Loucy (cell line): ENCODE data around the gene WIPF2.

Experiments used
- EZH2phosphoT487 ChIP-seq: fragments of 200-600 bp; IDR thresholded peaks from 2 replicates; pipeline ENCODE4 v1.6.1; 2018; ENCODE audit warnings: antibody characterized with exemption, mild to moderate bottlenecking, moderate library complexity, borderline replicate concordance
- TF ChIP-seq, protein P1 (sequence below): fragments of 200-600 bp; sonication (generic); conservative IDR thresholded peaks from 2 replicates; pipeline ENCODE4 v1.5.1; 2014; ENCODE audit warnings: mild to moderate bottlenecking, antibody characterized with exemption, low read length

DNA sequence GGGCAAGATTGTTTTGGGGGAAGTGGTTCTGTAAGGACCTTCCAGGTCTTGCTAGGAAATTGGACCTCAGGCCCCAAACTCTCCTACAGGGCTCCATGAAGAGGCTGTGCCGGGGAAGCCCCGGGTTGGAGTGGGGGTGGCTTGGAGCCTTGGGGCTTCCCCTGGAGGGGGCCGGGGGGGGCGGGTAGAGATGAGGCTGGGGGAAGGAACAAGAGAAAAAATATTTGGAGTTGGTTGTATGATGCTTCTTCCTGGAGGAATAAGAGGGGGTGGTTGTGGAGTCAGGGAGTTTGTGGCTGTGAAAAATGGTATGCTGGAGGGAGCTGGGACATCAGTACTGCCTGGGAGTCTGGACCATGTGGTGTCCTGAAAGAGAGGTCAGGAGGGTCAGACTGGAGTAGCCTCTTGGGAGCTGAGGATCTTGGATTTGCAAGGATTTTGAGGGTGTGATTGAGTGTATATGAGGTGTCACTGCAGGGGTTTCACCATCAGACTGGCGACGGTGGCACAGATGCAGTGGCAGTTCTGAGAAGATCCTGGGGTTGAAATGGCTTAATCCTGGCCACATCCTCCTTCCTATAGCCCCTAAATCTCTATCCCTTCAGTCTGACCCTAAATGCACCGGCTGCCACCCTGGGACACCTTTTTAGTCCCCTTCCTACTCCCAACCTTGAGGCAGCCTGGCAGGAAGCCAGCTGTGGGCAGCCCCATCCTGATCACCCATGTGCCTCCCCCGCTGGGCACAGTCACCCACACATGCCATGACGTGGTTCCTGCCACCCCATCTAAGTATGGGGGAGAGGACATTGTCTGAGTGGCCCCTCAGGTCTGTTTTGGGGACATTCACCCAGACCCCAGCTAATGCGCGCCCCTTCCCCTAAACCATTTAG lies 100.8 kb downstream of the WIPF2 start:
- TF ChIP-seq, protein P1, sequence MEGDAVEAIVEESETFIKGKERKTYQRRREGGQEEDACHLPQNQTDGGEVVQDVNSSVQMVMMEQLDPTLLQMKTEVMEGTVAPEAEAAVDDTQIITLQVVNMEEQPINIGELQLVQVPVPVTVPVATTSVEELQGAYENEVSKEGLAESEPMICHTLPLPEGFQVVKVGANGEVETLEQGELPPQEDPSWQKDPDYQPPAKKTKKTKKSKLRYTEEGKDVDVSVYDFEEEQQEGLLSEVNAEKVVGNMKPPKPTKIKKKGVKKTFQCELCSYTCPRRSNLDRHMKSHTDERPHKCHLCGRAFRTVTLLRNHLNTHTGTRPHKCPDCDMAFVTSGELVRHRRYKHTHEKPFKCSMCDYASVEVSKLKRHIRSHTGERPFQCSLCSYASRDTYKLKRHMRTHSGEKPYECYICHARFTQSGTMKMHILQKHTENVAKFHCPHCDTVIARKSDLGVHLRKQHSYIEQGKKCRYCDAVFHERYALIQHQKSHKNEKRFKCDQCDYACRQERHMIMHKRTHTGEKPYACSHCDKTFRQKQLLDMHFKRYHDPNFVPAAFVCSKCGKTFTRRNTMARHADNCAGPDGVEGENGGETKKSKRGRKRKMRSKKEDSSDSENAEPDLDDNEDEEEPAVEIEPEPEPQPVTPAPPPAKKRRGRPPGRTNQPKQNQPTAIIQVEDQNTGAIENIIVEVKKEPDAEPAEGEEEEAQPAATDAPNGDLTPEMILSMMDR: no peak
- TF ChIP-seq EZH2phosphoT487: no peak
